HEK293 (cell line): ENCODE data around the gene SLC38A3.

Experiments used
- CTCF ChIA-PET: fragments of 350-600 bp; formaldehyde crosslinking; extraction: SDS; loops from one replicate; lab custom pipeline; 2021; ENCODE audit warnings: antibody characterized with exemption; lab: Yijun Ruan, JAX
- POLR2A ChIA-PET: fragments of 300-600 bp; formaldehyde crosslinking; extraction: SDS; loops from one replicate; lab custom pipeline; 2020; ENCODE audit warnings: antibody characterized with exemption, inconsistent platforms; lab: Yijun Ruan, JAX
- H3K27ac ChIP-seq: fragments of 200-500 bp; sonication (Bioruptor generic); 2 replicates; pipeline ENCODE4 v1.5.1; 2014; ENCODE audit warnings: low read depth, low read length, control low read depth, inconsistent platforms; ENCODE audit errors: extremely low read depth
- H3K36me3 ChIP-seq, 2 experiments: fragments of 200-500 bp in 1 of 2; sonication (Bioruptor generic) in 1 of 2; 1 replicate in 1 of 2; 2 replicates in 1 of 2; pipeline ENCODE4 v1.5.1; 2014 to 2017; ENCODE audit warnings: inconsistent platforms in 2 of 2, low read length in 2 of 2; ENCODE audit not compliant: control insufficient read depth in 2 of 2, insufficient read depth in 1 of 2
- H3K4me1 ChIP-seq: fragments of 200-500 bp; sonication (Bioruptor generic); 2 replicates; pipeline ENCODE4 v1.5.1; 2014; ENCODE audit warnings: mild to moderate bottlenecking, low read length, inconsistent platforms; ENCODE audit not compliant: control insufficient read depth, insufficient read depth
- H3K4me3 ChIP-seq: 2 replicates; pipeline ENCODE4 v1.5.1; 2011; ENCODE audit warnings: low read depth, mild to moderate bottlenecking, control low read depth, low read length, moderate library complexity
- H3K9me3 ChIP-seq: fragments of 200-500 bp; sonication (Bioruptor generic); 2 replicates; pipeline ENCODE4 v1.5.1; 2014; ENCODE audit warnings: low read depth, low read length, inconsistent platforms; ENCODE audit not compliant: control insufficient read depth, insufficient read depth
- GLI4 ChIP-seq: fragments of 450-650 bp; formaldehyde crosslinking; IDR thresholded peaks from 2 replicates; pipeline ENCODE4 v1.5.1; 2016; ENCODE audit warnings: missing biosample characterization, missing genetic modification characterization
- GLIS2 ChIP-seq: fragments of 450-650 bp; formaldehyde crosslinking; IDR thresholded peaks from 2 replicates; pipeline ENCODE4 v1.5.1; 2016; ENCODE audit warnings: missing biosample characterization, missing genetic modification characterization
- SALL2 ChIP-seq: fragments of 450-650 bp; formaldehyde crosslinking; IDR thresholded peaks from 2 replicates; pipeline ENCODE4 v1.5.0; 2017; ENCODE audit warnings: missing biosample characterization, mild to moderate bottlenecking, missing genetic modification characterization, borderline replicate concordance
- SCRT1 ChIP-seq: fragments of 450-650 bp; formaldehyde crosslinking; IDR thresholded peaks from 2 replicates; pipeline ENCODE4 v1.5.1; 2016; ENCODE audit warnings: missing biosample characterization, missing genetic modification characterization, borderline replicate concordance
- SP3 ChIP-seq: fragments of 450-650 bp; formaldehyde crosslinking; IDR thresholded peaks from 2 replicates; pipeline ENCODE4 v1.5.1; 2016; ENCODE audit warnings: missing biosample characterization, missing genetic modification characterization
- ZBTB8A ChIP-seq: fragments of 450-650 bp; formaldehyde crosslinking; IDR thresholded peaks from 2 replicates; pipeline ENCODE4 v1.5.1; 2016; ENCODE audit warnings: missing biosample characterization, missing genetic modification characterization
- ZFP3 ChIP-seq: fragments of 450-650 bp; formaldehyde crosslinking; IDR thresholded peaks from 2 replicates; pipeline ENCODE4 v1.5.1; 2016; ENCODE audit warnings: low read depth, missing biosample characterization, missing genetic modification characterization
- ZNF133 ChIP-seq: fragments of 450-650 bp; formaldehyde crosslinking; IDR thresholded peaks from 2 replicates; pipeline ENCODE4 v1.5.1; 2016; ENCODE audit warnings: missing biosample characterization, missing genetic modification characterization
- ZNF239 ChIP-seq: fragments of 450-650 bp; formaldehyde crosslinking; IDR thresholded peaks from 2 replicates; pipeline ENCODE4 v1.5.1; 2016; ENCODE audit warnings: missing biosample characterization, missing genetic modification characterization
- ZNF292 ChIP-seq: fragments of 450-650 bp; formaldehyde crosslinking; IDR thresholded peaks from 2 replicates; pipeline ENCODE4 v1.5.1; 2016; ENCODE audit warnings: low read depth, missing biosample characterization, missing genetic modification characterization, borderline replicate concordance
- ZNF335 ChIP-seq: fragments of 450-650 bp; formaldehyde crosslinking; conservative IDR thresholded peaks from 2 replicates; pipeline ENCODE4 v1.5.1; 2016; ENCODE audit warnings: missing biosample characterization, missing genetic modification characterization
- ZNF354C ChIP-seq: fragments of 450-650 bp; formaldehyde crosslinking; IDR thresholded peaks from 2 replicates; pipeline ENCODE4 v1.5.1; 2016; ENCODE audit warnings: missing biosample characterization, missing genetic modification characterization, low read depth, borderline replicate concordance
- ZNF394 ChIP-seq: fragments of 450-650 bp; formaldehyde crosslinking; IDR thresholded peaks from 2 replicates; pipeline ENCODE4 v1.5.1; 2016; ENCODE audit warnings: missing biosample characterization, missing genetic modification characterization, mild to moderate bottlenecking, moderate library complexity, borderline replicate concordance
- ZNF558 ChIP-seq: fragments of 450-650 bp; formaldehyde crosslinking; IDR thresholded peaks from 2 replicates; pipeline ENCODE4 v1.5.1; 2016; ENCODE audit warnings: missing biosample characterization, missing genetic modification characterization
- ZNF629 ChIP-seq: fragments of 450-650 bp; formaldehyde crosslinking; IDR thresholded peaks from 2 replicates; pipeline ENCODE4 v1.5.1; 2017; ENCODE audit warnings: missing biosample characterization, missing genetic modification characterization
- ZNF792 ChIP-seq: fragments of 450-650 bp; formaldehyde crosslinking; IDR thresholded peaks from 2 replicates; pipeline ENCODE4 v1.5.1; 2016; ENCODE audit warnings: missing biosample characterization, missing genetic modification characterization
- ZSCAN23 ChIP-seq: fragments of 450-650 bp; formaldehyde crosslinking; IDR thresholded peaks from 2 replicates; pipeline ENCODE4 v1.5.1; 2016; ENCODE audit warnings: missing biosample characterization, missing genetic modification characterization
- TF ChIP-seq, protein P1 (sequence below): fragments of 450-650 bp; formaldehyde crosslinking; IDR thresholded peaks from 2 replicates; pipeline ENCODE4 v1.5.1; 2016; ENCODE audit warnings: missing biosample characterization, missing genetic modification characterization
- TF ChIP-seq, protein P2 (sequence below): fragments of 450-650 bp; formaldehyde crosslinking; IDR thresholded peaks from 2 replicates; pipeline ENCODE4 v1.5.1; 2016; ENCODE audit warnings: missing biosample characterization, missing genetic modification characterization

SLC38A3 gene

DNA sequence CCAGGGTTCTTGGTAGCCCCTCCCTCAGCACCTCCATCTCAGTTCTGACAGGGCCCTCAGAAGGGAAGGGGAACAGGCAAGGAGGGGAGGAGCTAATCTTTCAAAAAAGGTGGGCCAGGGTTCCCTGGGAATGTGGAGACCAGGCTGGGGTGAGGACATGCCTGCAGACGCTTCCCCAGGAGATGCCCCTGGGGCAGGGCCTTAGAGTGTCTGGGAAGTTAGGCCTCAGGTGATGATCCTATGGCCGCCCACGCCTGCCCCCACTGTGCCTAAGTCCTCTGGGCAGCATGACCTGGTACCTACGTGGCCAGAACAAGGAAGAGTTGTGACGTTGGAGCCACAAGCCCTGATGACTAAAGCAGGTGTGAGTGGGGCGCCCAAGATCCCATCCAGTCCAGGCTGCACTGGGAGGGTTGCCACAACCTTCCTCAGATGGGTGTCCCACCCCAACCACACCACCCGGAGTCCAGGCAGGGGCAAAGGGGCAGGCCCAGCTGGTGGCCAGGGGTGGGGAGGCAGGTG, 60.0 kb downstream of the SLC38A3 start (continued):
- TF ChIP-seq ZNF354C (tag by site-specific recombination): no peak
- TF ChIP-seq SP3 (tag by site-specific recombination): peak; percentile 64; the same call in 1 of the 2 replicates
- TF ChIP-seq ZNF335 (tag by site-specific recombination): peak; percentile 42
- TF ChIP-seq ZNF133: no peak
- TF ChIP-seq ZNF558 (tag by site-specific recombination): no peak
- no peak for TF ChIP-seq ZFP3 (tag by site-specific recombination)
- TF ChIP-seq ZNF629 (tag by site-specific recombination): peak; percentile 22; the same call in 1 of the 2 replicates
- no peak for TF ChIP-seq ZNF292 (tag by site-specific recombination)
- no peak; the same call in 1 of the 2 replicates for TF ChIP-seq ZBTB8A (tag by site-specific recombination)
- no peak for TF ChIP-seq SCRT1 (tag by site-specific recombination)

DNA sequence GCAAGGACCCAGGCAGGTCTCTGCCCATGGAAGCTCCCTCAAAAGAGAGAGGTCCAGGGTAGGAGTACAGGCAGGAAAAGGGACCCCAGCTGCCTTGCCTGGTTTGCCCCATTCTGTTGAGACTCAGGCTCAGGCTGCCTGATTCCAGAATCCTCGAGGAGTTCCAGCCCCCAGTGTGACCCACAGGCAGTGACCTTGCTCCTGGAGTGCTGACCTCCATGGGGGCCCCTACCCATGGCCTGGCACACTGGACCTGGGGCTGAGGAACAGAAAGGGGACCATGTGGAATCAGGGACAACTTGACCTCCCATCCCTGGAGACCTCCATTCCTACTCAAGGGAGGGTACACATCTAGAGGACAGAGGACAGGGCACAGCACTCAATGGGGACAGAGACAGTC, 60.5 kb downstream of the SLC38A3 start:
- no peaks in the 10 kb centered on the region for H3K36me3 ChIP-seq
- no peak overlapping the region for H3K4me3 ChIP-seq
- H3K9me3 ChIP-seq: no peaks in the 10 kb centered on the region
- H3K4me1 ChIP-seq: peaks cover 3% of the 10 kb centered on the region; the same call in 1 of the 2 replicates
- ChIA-PET CTCF (interaction anchor here (0.9 to 1.4 kb wide), 2 partner anchors 9 to 12 kb away, joined by 3 read pairs; no protein-coding TSS in a partner anchor), POLR2A (interaction anchor here (0.9 to 1.9 kb wide), 5 partner anchors 19 to 69 kb away, joined by 3 to 9 read pairs (median 7); partner anchors contain the start of genes GNAI2, HYAL3, IFRD2 and NAA80)
- TF ChIP-seq GLIS2 (peak; percentile 25; the same call in 1 of the 2 replicates), GLI4 (tag by site-specific recombination) (no peak)
- TF ChIP-seq, all 188 proteins: peak for 1
- no peak overlapping the region for H3K27ac ChIP-seq

DNA sequence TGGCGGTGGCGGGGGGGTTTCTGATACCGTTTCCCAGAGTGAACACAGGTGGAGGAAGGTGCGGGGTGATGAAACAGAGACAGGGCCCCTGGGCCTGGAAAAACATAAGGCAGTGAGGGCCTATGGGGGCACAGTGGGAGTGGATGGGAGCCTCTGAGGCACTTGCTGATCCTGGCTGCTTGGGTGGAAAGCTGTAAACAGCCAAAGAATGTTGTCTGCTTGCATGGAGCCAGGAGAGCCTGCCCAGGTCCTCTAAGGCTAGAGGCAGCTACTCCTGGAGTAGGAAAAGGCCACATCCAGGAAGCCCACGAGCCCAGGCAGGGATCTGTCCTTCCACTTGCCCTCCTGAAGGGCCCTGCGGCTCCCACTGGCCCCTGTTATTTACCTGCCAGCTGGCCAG, 60.9 kb downstream of the SLC38A3 start:
- H3K9me3 ChIP-seq: no peaks in the 10 kb centered on the region
- no peak overlapping the region for H3K27ac ChIP-seq

DNA sequence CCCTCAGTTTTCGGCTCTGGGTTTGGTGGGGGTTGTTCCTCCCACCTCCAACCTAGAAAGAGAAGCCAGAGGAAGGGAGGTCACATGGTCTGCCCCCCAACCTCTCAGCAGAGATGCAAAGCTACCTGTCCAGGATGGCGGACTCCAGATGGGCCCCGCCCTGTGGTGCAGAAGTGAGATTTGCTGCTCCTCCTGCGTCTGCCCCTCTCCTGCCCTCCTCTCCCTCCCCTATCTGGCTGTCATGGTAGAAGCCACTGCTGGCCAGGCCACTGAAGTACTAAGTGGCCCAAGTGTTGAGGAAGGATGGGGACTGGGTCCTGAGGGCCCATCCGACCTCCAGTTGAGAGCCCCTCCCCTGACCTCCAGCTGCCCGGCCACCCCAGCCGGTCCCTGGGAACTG, 61.8 kb downstream of the SLC38A3 start:
- CTCF ChIA-PET: interaction anchor here (0.7 to 1.8 kb wide), 4 partner anchors 20 to 1677 kb away, joined by 3 to 8 read pairs (median 4); no protein-coding TSS in a partner anchor
- Histone ChIP-seq H3K36me3 (no peaks in the 10 kb centered on the region), H3K4me1 (peaks cover 3% of the 10 kb centered on the region; the same call in 1 of the 2 replicates), H3K4me3 (no peak overlapping the region), H3K9me3 (no peaks in the 10 kb centered on the region), H3K27ac (no peak overlapping the region)
- TF ChIP-seq ZNF239 (tag by site-specific recombination): no peak
- TF ChIP-seq SALL2: no peak
- no peak for TF ChIP-seq ZNF792 (tag by site-specific recombination)
- no peak for TF ChIP-seq ZNF335 (tag by site-specific recombination)
- no peak for TF ChIP-seq ZSCAN23 (tag by site-specific recombination)
- TF ChIP-seq, protein P1, sequence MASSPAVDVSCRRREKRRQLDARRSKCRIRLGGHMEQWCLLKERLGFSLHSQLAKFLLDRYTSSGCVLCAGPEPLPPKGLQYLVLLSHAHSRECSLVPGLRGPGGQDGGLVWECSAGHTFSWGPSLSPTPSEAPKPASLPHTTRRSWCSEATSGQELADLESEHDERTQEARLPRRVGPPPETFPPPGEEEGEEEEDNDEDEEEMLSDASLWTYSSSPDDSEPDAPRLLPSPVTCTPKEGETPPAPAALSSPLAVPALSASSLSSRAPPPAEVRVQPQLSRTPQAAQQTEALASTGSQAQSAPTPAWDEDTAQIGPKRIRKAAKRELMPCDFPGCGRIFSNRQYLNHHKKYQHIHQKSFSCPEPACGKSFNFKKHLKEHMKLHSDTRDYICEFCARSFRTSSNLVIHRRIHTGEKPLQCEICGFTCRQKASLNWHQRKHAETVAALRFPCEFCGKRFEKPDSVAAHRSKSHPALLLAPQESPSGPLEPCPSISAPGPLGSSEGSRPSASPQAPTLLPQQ: no peak
- POLR2A ChIA-PET: interaction anchor here (0.6 kb wide), 1 partner anchor 23 kb away, joined by 3 read pairs; no protein-coding TSS in a partner anchor

More for the DNA sequence above, 60.9 kb downstream of the SLC38A3 start:
- Histone ChIP-seq H3K36me3 (no peaks in the 10 kb centered on the region), H3K4me1 (peaks cover 3% of the 10 kb centered on the region; the same call in 1 of the 2 replicates), H3K4me3 (no peak overlapping the region)
- ChIA-PET CTCF (interaction anchor here (1.0 to 1.4 kb wide), 2 partner anchors 12 to 39 kb away, joined by 3 read pairs; no protein-coding TSS in a partner anchor), POLR2A (interaction anchor here (0.9 to 1.9 kb wide), 2 partner anchors 26 to 33 kb away, joined by 3 to 9 read pairs; partner anchors contain the start of genes HYAL3, IFRD2 and NAA80)
- peak; percentile 47; the same call in 1 of the 2 replicates for TF ChIP-seq ZNF394
- TF ChIP-seq, protein P2, sequence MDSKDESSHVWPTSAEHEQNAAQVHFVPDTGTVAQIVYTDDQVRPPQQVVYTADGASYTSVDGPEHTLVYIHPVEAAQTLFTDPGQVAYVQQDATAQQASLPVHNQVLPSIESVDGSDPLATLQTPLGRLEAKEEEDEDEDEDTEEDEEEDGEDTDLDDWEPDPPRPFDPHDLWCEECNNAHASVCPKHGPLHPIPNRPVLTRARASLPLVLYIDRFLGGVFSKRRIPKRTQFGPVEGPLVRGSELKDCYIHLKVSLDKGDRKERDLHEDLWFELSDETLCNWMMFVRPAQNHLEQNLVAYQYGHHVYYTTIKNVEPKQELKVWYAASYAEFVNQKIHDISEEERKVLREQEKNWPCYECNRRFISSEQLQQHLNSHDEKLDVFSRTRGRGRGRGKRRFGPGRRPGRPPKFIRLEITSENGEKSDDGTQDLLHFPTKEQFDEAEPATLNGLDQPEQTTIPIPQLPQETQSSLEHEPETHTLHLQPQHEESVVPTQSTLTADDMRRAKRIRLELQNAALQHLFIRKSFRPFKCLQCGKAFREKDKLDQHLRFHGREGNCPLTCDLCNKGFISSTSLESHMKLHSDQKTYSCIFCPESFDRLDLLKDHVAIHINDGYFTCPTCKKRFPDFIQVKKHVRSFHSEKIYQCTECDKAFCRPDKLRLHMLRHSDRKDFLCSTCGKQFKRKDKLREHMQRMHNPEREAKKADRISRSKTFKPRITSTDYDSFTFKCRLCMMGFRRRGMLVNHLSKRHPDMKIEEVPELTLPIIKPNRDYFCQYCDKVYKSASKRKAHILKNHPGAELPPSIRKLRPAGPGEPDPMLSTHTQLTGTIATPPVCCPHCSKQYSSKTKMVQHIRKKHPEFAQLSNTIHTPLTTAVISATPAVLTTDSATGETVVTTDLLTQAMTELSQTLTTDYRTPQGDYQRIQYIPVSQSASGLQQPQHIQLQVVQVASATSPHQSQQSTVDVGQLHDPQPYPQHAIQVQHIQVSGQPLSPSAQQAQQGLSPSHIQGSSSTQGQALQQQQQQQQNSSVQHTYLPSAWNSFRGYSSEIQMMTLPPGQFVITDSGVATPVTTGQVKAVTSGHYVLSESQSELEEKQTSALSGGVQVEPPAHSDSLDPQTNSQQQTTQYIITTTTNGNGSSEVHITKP (tag by site-specific recombination): no peak
